ENCODE measurements around the gene MAP2K6.

GRCh38 chr17:69448431-69449102 lies 34.1 kb downstream of the MAP2K6 start:
- TF ChIP-seq POLR2A (IDR thresholded peaks at IDR 0.05) (no peak), CTCF (IDR thresholded peaks at IDR 0.05) (no peak), POLR2AphosphoS5 (IDR thresholded peaks at IDR 0.05; ENCODE audit: insufficient read depth in 1 of 2, low read depth in 1 of 2) (no peak)
